Spleen (tissue), 7 donors: ENCODE results near the gene NAPEPLD.

ENCODE experiments used
- CTCF ChIP-seq, 11 experiments: fragments of 200-600 bp in 7 of 11; fragments of 450-650 bp in 4 of 11; sonication (generic) in 4 of 11; IDR thresholded peaks in 8 of 11; conservative IDR thresholded peaks in 3 of 11; 1 replicate in 7 of 11; 2 replicates in 4 of 11; pipeline versions ENCODE4 v1.4.0 to v1.8.0; 2016 to 2021; ENCODE audit warnings: antibody characterized with exemption in 11 of 11, inconsistent platforms in 4 of 11, mild to moderate bottlenecking in 1 of 11
- POLR2A ChIP-seq, 3 donors: fragments of 450-650 bp; IDR thresholded peaks; one replicate each; pipeline ENCODE4 v1.5.1; 2017; ENCODE audit warnings: antibody characterized with exemption in 3 of 3, mild to moderate bottlenecking in 1 of 3
- donor health status: DM: no; HTN: no; CAD: no; lungs with moderate emphysema.
- donor health status: DM: no; HTN: no; CAD: no.
- donor health status: DM: no; HTN: no; CAD: no.

GRCh38 chr7:103083210-103083609 lies 65.7 kb downstream of the NAPEPLD start:
- TF ChIP-seq CTCF (IDR thresholded peaks at IDR 0.05 in 8 of 11, conservative IDR thresholded peaks at IDR 0.05 in 3 of 11) (no peak), POLR2A (IDR thresholded peaks at IDR 0.05) (no peak)
